ENCODE data around the gene LGALS7.
"Not testable (repeated sequence)": the region's sequence is repeated elsewhere in the genome, so short reads cannot be mapped to it uniquely, and the experiment has no call there.

The LGALS7 gene

DNA sequence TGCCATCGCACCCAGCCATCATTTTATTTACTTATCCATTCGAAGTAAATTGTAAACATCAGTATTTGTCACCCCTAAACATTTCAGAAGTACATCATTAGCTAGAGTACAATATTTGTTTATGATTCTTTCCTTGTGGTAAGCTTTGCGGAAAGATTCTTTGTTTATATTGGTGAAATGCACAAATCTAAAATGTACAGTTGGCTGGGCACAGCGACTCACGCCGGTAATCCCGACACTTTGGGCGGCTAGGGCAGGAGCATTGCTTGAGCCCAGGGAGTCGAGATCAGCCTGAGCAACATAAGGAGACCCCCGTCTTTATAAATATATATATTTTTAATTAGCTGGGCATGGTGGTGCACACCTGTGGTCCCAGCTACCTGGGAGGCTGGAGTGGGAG is 25.8 kb upstream of the LGALS7 start:
- FAIRE-seq = no peak

DNA sequence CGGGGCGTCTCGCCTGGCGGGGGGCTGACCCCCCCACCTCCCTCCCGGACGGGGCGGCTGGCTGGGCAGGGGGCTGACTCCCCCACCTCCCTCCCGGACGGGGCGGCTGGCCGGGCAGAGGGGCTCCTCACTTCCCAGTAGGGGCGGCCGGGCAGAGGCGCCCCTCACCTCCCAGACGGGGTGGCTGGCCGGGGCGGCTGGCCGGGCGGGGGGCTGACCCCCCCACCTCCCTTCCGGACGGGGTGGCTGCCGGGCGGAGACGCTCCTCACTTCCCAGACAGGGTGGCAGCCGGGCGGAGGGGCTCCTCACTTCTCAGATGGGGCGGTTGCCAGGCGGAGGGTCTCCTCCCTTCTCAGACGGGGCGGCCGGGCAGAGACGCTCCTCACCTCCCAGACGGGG is 24.5 kb upstream of the LGALS7 start:
- FAIRE-seq = not testable (repeated sequence)

DNA sequence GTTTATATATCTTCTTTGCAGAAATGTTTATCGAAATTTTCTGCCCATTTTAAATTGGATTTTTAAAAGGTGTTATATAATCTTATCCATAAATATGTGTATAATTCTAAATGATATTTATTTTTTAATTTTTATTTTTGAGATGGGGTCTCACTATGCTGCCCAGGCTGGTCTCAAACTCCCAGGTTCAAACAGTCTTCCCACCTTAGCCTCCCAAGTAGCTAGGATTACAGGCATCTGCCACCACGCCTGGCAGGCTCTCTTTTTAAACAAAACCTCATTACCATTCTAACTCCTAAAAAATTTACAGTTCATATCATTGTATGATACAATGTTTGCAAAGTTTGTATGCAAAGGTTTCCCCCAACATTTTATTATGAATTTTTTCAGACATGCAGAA is 22.8 kb upstream of the LGALS7 start:
- FAIRE-seq = no peak

DNA sequence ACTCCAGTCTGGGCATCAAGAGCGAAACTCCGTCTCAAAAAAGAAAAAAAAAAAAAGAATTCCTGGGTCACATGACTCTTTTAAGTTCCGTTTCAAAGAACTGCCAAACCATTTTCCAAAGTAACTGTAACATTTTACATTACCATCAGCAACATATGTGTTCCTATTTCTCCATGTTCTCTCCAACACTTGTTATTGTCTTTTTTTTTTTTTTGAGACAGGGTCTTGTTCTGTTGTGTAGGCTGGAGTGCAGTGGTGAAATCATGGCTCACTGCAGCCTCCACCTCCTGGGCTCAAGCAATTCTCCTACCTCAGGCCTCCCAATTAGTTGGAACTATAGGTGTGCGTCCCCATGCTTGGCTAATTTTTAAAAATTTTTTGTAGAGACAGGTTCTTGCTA is 22.2 kb upstream of the LGALS7 start:
- no peak for FAIRE-seq

DNA sequence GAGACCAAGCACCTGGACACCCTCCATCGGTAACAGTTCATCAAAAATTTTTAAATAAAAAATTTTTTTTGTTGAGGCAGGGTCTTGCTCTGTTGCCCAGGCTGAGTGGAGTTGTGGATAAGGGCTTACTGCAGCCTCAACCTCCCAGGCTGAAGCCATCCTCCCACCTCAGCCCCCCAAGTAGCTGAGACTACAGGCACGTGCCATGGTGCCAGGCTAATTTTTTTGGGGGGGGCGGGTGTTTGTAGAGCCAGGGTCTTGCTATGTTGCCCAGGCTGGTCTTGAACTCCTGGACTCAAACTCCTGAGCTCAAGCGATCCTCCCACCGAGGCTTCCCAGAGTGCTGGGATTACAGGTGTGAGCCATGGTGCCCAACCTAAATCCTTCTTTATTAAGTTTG is 20.4 kb upstream of the LGALS7 start:
- no peak for FAIRE-seq

- FAIRE-seq = no peak
Observed at GRCh38 chr19:38793177-38793576, 19.9 kb upstream of the LGALS7 start.

- FAIRE-seq = no peak
Observed at GRCh38 chr19:38792250-38793111, 19.2 kb upstream of the LGALS7 start.

DNA sequence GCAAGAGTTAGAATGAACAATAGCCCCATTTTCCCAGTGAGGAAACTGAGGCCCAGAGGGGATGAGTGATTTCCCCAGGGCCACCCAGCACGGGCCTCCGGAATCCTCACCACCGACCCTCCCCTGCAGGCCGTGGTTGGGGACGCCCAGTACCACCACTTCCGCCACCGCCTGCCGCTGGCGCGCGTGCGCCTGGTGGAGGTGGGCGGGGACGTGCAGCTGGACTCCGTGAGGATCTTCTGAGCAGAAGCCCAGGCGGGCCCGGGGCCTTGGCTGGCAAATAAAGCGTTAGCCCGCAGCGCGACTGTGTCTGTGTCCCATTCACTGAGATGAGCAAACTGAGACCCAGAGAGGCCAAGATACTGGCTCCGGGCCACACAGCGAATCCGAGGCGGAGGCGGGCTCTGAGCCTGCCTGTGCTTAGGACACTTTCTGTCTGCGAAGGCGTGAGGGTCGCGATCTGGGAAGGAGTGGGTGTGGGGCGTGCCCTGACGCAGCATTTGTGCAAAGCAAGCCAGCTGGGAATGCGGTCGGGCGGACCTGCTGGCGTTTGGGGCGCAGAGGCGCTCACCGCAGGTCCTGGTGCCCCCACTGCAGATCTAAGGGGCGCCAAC is 18.2 kb upstream of the LGALS7 start:
- not testable (repeated sequence) for FAIRE-seq

DNA sequence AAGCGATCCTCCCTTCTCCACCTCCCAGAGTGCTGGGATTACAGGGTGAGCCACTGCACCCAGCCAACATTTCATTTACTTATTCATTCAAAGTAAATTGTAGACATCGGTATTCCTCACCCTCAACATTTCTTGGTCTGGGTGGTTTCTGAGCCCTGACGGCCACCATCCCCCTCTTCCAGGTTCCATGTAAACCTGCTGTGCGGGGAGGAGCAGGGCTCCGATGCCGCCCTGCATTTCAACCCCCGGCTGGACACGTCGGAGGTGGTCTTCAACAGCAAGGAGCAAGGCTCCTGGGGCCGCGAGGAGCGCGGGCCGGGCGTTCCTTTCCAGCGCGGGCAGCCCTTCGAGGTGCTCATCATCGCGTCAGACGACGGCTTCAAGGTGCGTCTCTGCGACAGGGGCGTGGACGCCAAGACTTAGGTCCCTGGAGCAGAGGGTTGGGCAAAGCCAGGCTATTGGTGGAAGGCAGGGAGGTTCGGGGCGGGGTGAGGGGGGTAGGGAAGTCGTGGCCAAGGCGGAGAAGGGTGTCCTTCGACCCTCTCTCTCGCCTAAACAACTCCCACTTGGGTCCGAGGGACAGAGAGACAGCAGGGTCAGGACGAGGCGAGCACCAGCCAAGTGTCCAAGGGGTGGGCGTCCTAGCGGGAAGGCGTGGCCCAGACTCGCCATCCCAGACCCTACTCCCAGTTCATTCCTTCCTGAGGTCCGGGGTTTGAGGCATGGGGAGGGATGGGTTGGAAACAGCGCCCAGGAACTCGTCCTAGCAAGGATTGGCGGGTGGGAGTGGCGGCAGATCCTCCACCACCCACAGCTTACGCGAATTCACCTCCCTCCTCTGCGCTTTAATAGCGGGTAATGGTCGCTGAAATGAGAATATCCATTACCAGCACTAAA is 17.4 kb upstream of the LGALS7 start:
- FAIRE-seq = not testable (repeated sequence)

DNA sequence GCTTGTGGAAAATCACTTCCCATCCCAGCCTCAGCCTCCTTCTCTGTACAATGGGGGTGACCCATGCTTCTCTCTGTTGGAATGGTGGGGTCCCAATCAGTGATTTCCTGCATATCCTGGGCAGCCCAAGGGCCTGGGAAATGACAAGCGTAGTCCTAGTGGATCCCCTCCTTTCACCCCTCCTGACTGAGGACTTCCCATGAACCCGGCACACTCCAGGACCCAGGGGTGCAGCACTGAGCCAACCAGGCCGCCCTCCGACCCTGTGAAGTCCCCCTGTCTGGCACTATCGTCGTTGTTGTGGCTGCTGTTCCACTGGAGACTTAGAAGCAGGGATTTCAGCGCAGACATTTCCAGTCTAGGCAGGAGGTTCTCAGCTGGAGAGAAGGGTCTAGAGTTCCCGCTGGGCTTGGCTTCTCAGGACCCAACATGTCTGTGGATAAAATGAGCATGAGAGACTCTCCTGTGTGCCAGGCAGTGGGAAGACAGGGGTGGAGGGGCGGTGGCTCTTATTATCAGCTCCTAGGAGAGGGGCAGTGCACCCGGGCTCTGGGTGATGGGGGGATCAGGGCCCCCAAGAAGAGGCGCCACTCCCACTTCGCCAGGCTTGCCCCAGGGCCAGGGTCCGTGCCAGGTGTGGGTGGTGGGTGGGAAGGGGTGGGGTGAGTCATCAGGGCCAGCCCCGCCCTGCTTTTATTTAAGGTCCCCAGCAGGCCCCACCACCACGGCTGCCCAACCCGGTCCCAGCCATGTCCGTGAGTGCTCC is 15.3 kb upstream of the LGALS7 start, which contains the start of gene LGALS7B:
Gene LGALS7B, plus strand, starts transcription at position 723 of the 766 bp plus-strand sequence. Its CDS starts 27 bp downstream, at position 750.
- FAIRE-seq = no peak

- FAIRE-seq = no peak
Observed at GRCh38 chr19:38786572-38787265, 13.4 kb upstream of the LGALS7 start.

DNA sequence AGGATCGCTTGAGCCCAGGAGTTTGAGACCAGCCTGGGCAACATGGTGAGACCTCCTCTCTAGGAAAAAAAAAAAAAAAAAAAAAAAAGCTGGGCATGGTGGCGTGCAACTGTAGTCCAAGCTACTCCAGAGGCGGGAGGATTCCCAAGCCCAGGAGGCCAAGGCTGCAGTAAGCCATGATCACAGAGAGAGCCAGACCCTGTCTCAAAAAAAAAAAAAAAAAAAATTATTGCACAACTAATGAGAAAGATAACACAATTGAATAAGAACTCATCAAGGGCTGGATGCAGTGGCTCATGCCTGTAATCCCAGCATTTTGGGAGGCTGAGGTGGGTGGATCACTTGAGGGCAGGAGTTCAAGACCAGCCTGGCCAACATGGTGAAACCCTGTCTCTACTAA is 12.7 kb upstream of the LGALS7 start:
- not testable (repeated sequence) for FAIRE-seq

DNA sequence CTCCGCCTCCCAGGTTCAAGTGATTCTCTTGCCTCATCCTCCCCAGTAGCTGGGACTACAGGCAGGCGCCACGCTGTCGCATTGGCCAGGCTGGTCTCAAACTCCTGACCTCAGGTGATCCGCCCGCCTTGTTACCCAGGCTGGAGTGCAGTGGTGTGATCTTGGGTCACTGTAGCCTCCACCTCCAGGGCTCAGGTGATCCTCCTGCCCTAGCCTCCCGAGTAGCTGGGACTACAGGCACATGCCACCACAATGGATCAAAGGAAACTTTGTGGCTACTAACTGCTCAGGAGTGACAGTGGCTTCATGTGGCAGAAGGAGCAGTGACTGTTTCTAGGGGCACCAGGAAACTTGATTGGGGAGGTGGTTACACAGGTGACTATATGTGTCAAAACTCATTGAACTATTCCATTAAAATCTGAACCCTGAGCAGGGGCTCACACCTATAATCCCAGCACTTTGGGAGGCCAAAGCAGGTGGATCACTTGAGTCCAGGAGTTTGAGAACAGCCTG is 11.9 kb upstream of the LGALS7 start:
- FAIRE-seq = no peak

DNA sequence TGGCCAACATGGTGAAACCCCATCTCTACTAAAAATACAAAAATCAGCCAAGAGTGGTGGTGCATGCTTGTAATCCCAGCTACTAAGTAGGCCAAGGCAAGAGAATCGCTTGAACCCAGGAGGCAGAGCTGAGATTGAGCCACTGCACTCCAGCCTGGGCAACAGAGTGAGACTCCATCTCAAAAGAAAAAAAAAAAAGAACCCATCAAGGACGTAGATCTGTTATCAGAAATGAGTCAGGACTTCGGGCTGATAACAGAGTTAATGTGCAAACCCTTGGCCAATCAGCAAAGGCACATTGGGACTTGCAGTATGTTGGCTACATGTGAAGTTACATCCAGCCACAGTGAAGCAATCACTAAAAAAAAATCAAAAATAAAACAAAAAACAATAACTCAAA is 10.9 kb upstream of the LGALS7 start:
- FAIRE-seq = no peak

GRCh38 chr19:38782212-38782611 is 8.9 kb upstream of the LGALS7 start:
- FAIRE-seq = not testable (repeated sequence)

DNA sequence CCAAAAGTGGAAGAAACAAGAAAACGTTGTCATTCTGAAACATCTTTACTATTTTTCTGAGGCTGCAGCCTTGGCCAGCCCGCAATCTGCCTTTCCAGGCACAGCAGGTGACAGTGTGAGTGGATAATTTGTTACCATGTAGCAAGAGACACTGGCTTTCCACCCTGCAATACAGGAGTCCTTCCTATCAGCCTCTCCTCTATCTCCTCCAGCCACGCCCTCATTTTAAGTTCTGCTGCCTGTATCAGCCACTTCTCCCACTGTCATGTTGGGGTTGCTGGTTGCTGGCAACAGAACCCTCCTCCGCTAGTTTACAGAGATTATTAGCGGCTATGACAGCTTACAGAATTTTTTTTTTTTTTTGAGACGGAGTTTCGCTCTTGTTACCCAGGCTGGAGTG is 7.7 kb upstream of the LGALS7 start:
- no peak for FAIRE-seq

GRCh38 chr19:38780443-38780842 is 7.1 kb upstream of the LGALS7 start:
- FAIRE-seq = no peak

GRCh38 chr19:38778733-38779132 is 5.4 kb upstream of the LGALS7 start:
- no peak for FAIRE-seq

DNA sequence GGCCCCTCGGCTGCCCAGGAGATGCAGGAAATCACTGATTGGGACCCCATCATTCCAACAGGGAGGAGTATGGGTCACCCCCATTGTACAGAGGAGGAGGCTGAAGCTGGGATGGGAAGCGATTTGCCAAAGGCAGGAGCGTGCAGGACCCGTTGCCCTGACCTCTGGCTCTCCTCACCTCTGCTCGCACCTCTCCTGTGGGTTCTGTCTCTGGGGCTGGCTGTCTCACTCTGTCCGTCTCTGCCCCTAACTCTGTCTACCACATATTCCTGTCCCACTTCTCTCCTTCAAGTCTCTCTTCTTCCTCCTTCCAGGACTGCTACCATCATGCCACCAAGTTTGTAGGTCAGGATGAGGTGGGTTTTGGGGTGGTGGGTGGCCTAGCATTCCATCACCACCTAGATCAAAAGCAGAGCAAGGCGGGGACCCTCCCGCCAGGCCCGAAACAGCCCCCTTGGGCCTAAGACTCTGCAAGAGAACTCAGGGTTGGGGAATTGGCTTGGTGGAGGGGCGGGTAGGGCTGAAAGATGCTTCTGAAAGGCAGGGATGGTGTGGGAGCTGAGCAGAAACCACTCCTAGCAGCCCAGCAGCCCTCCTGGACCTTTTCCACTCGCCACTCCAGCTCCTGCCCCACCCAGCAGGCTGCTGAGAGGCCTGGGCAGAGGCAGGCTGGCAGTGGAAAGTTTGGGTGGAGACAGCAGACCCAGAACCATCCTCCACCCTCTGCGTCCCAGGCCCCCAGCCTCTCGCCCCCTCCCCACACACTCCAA is 1.0 kb upstream of the LGALS7 start:
- FAIRE-seq = no peak

DNA sequence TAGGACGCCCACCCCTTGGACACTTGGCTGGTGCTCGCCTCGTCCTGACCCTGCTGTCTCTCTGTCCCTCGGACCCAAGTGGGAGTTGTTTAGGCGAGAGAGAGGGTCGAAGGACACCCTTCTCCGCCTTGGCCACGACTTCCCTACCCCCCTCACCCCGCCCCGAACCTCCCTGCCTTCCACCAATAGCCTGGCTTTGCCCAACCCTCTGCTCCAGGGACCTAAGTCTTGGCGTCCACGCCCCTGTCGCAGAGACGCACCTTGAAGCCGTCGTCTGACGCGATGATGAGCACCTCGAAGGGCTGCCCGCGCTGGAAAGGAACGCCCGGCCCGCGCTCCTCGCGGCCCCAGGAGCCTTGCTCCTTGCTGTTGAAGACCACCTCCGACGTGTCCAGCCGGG is 1.7 kb downstream of the LGALS7 start:
- FAIRE-seq = not testable (repeated sequence)

DNA sequence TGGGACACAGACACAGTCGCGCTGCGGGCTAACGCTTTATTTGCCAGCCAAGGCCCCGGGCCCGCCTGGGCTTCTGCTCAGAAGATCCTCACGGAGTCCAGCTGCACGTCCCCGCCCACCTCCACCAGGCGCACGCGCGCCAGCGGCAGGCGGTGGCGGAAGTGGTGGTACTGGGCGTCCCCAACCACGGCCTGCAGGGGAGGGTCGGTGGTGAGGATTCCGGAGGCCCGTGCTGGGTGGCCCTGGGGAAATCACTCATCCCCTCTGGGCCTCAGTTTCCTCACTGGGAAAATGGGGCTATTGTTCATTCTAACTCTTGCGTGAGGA is 2.4 kb downstream of the LGALS7 start:
- FAIRE-seq = not testable (repeated sequence)
